ENCODE measurements around the gene TOP3A.

Gene TOP3A

GRCh38 chr17:18233803-18234518 lies 80.8 kb downstream of the TOP3A start:
- no peak for DNase-seq (ENCODE audit: extremely low read depth, insufficient read length)
- no peaks in the 10 kb centered on the region for H3K27me3 ChIP-seq (replicated peaks; ENCODE audit: control insufficient read depth, insufficient read depth, low read length)
- TF ChIP-seq CTCF (IDR thresholded peaks at IDR 0.05; ENCODE audit: insufficient read depth, low read length, poor library complexity, severe bottlenecking): no peak
- no peak overlapping the region for H3K4me3 ChIP-seq (replicated peaks; ENCODE audit: low read depth, low read length)
- no peaks in the 10 kb centered on the region for H3K36me3 ChIP-seq (ENCODE audit: control insufficient read depth, insufficient read depth, low read length)

GRCh38 chr17:18231164-18231563 lies 83.6 kb downstream of the TOP3A start:
- TF ChIP-seq CTCF (IDR thresholded peaks at IDR 0.05; ENCODE audit: insufficient read depth, low read length, poor library complexity, severe bottlenecking): no peak
- H3K36me3 ChIP-seq (ENCODE audit: control insufficient read depth, insufficient read depth, low read length): no peaks in the 10 kb centered on the region

GRCh38 chr17:18230288-18231141 lies 84.3 kb downstream of the TOP3A start:
- no peak for TF ChIP-seq CTCF (IDR thresholded peaks at IDR 0.05; ENCODE audit: insufficient read depth, low read length, poor library complexity, severe bottlenecking)
- Histone ChIP-seq H3K27me3 (replicated peaks; ENCODE audit: control insufficient read depth, insufficient read depth, low read length) (no peaks in the 10 kb centered on the region), H3K36me3 (ENCODE audit: control insufficient read depth, insufficient read depth, low read length) (no peaks in the 10 kb centered on the region), H3K4me3 (replicated peaks; ENCODE audit: low read depth, low read length) (no peak overlapping the region)
- no peak for DNase-seq (ENCODE audit: extremely low read depth, insufficient read length)

More at GRCh38 chr17:18231164-18231563, 83.6 kb downstream of the TOP3A start:
- Histone ChIP-seq H3K4me3 (replicated peaks; ENCODE audit: low read depth, low read length) (no peak overlapping the region), H3K27me3 (replicated peaks; ENCODE audit: control insufficient read depth, insufficient read depth, low read length) (no peaks in the 10 kb centered on the region)
- DNase-seq (ENCODE audit: extremely low read depth, insufficient read length): no peak

- TF ChIP-seq CTCF (IDR thresholded peaks at IDR 0.05; ENCODE audit: insufficient read depth, low read length, poor library complexity, severe bottlenecking): no peak
- no peak overlapping the region for H3K4me3 ChIP-seq (replicated peaks; ENCODE audit: low read depth, low read length)
- H3K36me3 ChIP-seq (ENCODE audit: control insufficient read depth, insufficient read depth, low read length): no peaks in the 10 kb centered on the region
- DNase-seq (ENCODE audit: extremely low read depth, insufficient read length): no peak
- no peaks in the 10 kb centered on the region for H3K27me3 ChIP-seq (replicated peaks; ENCODE audit: control insufficient read depth, insufficient read depth, low read length)
Measured at GRCh38 chr17:18229771-18230170, 85.0 kb downstream of the TOP3A start.

- no peak for DNase-seq (ENCODE audit: extremely low read depth, insufficient read length)
- TF ChIP-seq CTCF (IDR thresholded peaks at IDR 0.05; ENCODE audit: insufficient read depth, low read length, poor library complexity, severe bottlenecking): no peak
- no peak overlapping the region for H3K4me3 ChIP-seq (replicated peaks; ENCODE audit: low read depth, low read length)
- no peaks in the 10 kb centered on the region for H3K36me3 ChIP-seq (ENCODE audit: control insufficient read depth, insufficient read depth, low read length)
- no peaks in the 10 kb centered on the region for H3K27me3 ChIP-seq (replicated peaks; ENCODE audit: control insufficient read depth, insufficient read depth, low read length)
Measured at GRCh38 chr17:18229254-18229653, 85.5 kb downstream of the TOP3A start.

All from GM06990 (cell line).